Duodenal mucosa (tissue), 2 donors: ENCODE measurements around the gene SIGLEC9.

Source experiments
- H3K27ac ChIP-seq: one replicate; pipeline ENCODE4 v1.7.0; 2013; ENCODE audit warnings: low read depth, low read length
- H3K27me3 ChIP-seq, 2 donors: one replicate each; pipeline ENCODE4 v1.7.0; 2013; ENCODE audit warnings: low read length in 2 of 2, control low read depth in 1 of 2; ENCODE audit not compliant: insufficient read depth in 2 of 2, control insufficient read depth in 1 of 2
- H3K36me3 ChIP-seq, 2 donors: one replicate each; pipeline ENCODE4 v1.7.0; 2013; ENCODE audit warnings: low read length in 2 of 2, control low read depth in 1 of 2; ENCODE audit not compliant: insufficient read depth in 2 of 2, control insufficient read depth in 1 of 2
- H3K4me1 ChIP-seq, 2 donors: one replicate each; pipeline ENCODE4 v1.7.0; 2013; ENCODE audit warnings: low read length in 2 of 2, control low read depth in 1 of 2; ENCODE audit not compliant: insufficient read depth in 2 of 2, control insufficient read depth in 1 of 2
- H3K4me3 ChIP-seq, 2 donors: one replicate each; pipeline ENCODE4 v1.7.0; 2013; ENCODE audit warnings: low read length in 2 of 2, low read depth in 1 of 2
- H3K9ac ChIP-seq, 2 donors: one replicate each; pipeline ENCODE4 v1.7.0; 2013; ENCODE audit warnings: low read length in 2 of 2, low read depth in 1 of 2
- H3K9me3 ChIP-seq, 2 donors: one replicate each; pipeline ENCODE4 v1.7.0; 2013; ENCODE audit warnings: low read length in 2 of 2, control low read depth in 1 of 2; ENCODE audit not compliant: control insufficient read depth in 1 of 2

Gene SIGLEC9

GRCh38 chr19:51131780-51132680, 7.3 kb downstream of the SIGLEC9 start:
- no peaks in the 10 kb centered on the region for H3K9me3 ChIP-seq
- no peak overlapping the region for H3K27ac ChIP-seq
- peaks cover 0 to 8% of the 10 kb centered on the region in 2 donors for H3K4me1 ChIP-seq
- H3K36me3 ChIP-seq = no peaks in the 10 kb centered on the region
- H3K9ac ChIP-seq = no peak overlapping the region
- H3K4me3 ChIP-seq = no peak overlapping the region
- H3K27me3 ChIP-seq = no peaks in the 10 kb centered on the region

GRCh38 chr19:51135004-51135403, 10.3 kb downstream of the SIGLEC9 start:
- H3K27ac ChIP-seq = no peak overlapping the region

GRCh38 chr19:51135986-51136762, 11.5 kb downstream of the SIGLEC9 start:
- H3K27ac ChIP-seq = no peak overlapping the region
- H3K36me3 ChIP-seq = no peaks in the 10 kb centered on the region
- no peaks in the 10 kb centered on the region for H3K27me3 ChIP-seq
- peaks cover 0 to 2% of the 10 kb centered on the region in 2 donors for H3K4me1 ChIP-seq
- no peak overlapping the region for H3K9ac ChIP-seq
- H3K4me3 ChIP-seq = no peak overlapping the region
- H3K9me3 ChIP-seq = no peaks in the 10 kb centered on the region

More at GRCh38 chr19:51135004-51135403, 10.3 kb downstream of the SIGLEC9 start:
- H3K9me3 ChIP-seq = no peaks in the 10 kb centered on the region
- no peak overlapping the region for H3K9ac ChIP-seq
- no peak overlapping the region for H3K4me3 ChIP-seq
- H3K4me1 ChIP-seq = peaks cover 0 to 2% of the 10 kb centered on the region in 2 donors
- H3K27me3 ChIP-seq = no peaks in the 10 kb centered on the region
- no peaks in the 10 kb centered on the region for H3K36me3 ChIP-seq

- Histone ChIP-seq H3K4me1 (peaks cover 0 to 2% of the 10 kb centered on the region in 2 donors), H3K27ac (peak overlapping the region; percentile 30)
Measured at GRCh38 chr19:51136851-51137551, 12.3 kb downstream of the SIGLEC9 start.

GRCh38 chr19:51137792-51138425, 13.2 kb downstream of the SIGLEC9 start:
- H3K27ac ChIP-seq = peak overlapping the region; percentile 8

More at GRCh38 chr19:51136851-51137551, 12.3 kb downstream of the SIGLEC9 start:
- peak overlapping the region in 1 of 2 donors; percentile 25 for H3K9ac ChIP-seq
- no peaks in the 10 kb centered on the region for H3K27me3 ChIP-seq
- H3K9me3 ChIP-seq = no peaks in the 10 kb centered on the region
- H3K36me3 ChIP-seq = no peaks in the 10 kb centered on the region
- H3K4me3 ChIP-seq = no peak overlapping the region

GRCh38 chr19:51138549-51138979, 13.9 kb downstream of the SIGLEC9 start:
- no peaks in the 10 kb centered on the region for H3K9me3 ChIP-seq
- no peak overlapping the region for H3K4me3 ChIP-seq
- peaks cover 0 to 2% of the 10 kb centered on the region in 2 donors for H3K4me1 ChIP-seq
- no peak overlapping the region for H3K27ac ChIP-seq
- no peaks in the 10 kb centered on the region for H3K27me3 ChIP-seq
- H3K36me3 ChIP-seq = no peaks in the 10 kb centered on the region
- no peak overlapping the region for H3K9ac ChIP-seq

More at GRCh38 chr19:51137792-51138425, 13.2 kb downstream of the SIGLEC9 start:
- Histone ChIP-seq H3K9ac (no peak overlapping the region), H3K9me3 (no peaks in the 10 kb centered on the region), H3K4me1 (peaks cover 0 to 2% of the 10 kb centered on the region in 2 donors), H3K27me3 (no peaks in the 10 kb centered on the region), H3K4me3 (no peak overlapping the region), H3K36me3 (no peaks in the 10 kb centered on the region)

- no peak overlapping the region for H3K27ac ChIP-seq
- no peak overlapping the region for H3K9ac ChIP-seq
- no peak overlapping the region for H3K4me3 ChIP-seq
- no peaks in the 10 kb centered on the region for H3K36me3 ChIP-seq
- H3K9me3 ChIP-seq = no peaks in the 10 kb centered on the region
- no peaks in the 10 kb centered on the region for H3K27me3 ChIP-seq
- peaks cover 0 to 2% of the 10 kb centered on the region in 2 donors for H3K4me1 ChIP-seq
Measured at GRCh38 chr19:51139299-51140014, 14.8 kb downstream of the SIGLEC9 start.

- H3K27ac ChIP-seq = no peak overlapping the region
- no peaks in the 10 kb centered on the region for H3K36me3 ChIP-seq
- H3K9me3 ChIP-seq = no peaks in the 10 kb centered on the region
- H3K4me3 ChIP-seq = no peak overlapping the region
- H3K9ac ChIP-seq = no peak overlapping the region
- no peaks in the 10 kb centered on the region for H3K27me3 ChIP-seq
- peaks cover 0 to 2% of the 10 kb centered on the region in 2 donors for H3K4me1 ChIP-seq
Measured at GRCh38 chr19:51140441-51140840, 15.7 kb downstream of the SIGLEC9 start.

GRCh38 chr19:51141181-51141580, 16.5 kb downstream of the SIGLEC9 start:
- no peak overlapping the region for H3K9ac ChIP-seq
- no peaks in the 10 kb centered on the region for H3K27me3 ChIP-seq
- H3K9me3 ChIP-seq = no peaks in the 10 kb centered on the region
- H3K27ac ChIP-seq = no peak overlapping the region
- H3K36me3 ChIP-seq = no peaks in the 10 kb centered on the region
- peaks cover 0 to 2% of the 10 kb centered on the region in 2 donors for H3K4me1 ChIP-seq
- no peak overlapping the region for H3K4me3 ChIP-seq
